Kidney capillary endothelial cell (primary cell): ENCODE results near the gene SRSF8.

ENCODE experiments used
- DNase-seq: peaks from one replicate; pipeline ENCODE4 v3.0.0-alpha.2; 2018; ENCODE audit warnings: low spot score

Gene SRSF8

DNA sequence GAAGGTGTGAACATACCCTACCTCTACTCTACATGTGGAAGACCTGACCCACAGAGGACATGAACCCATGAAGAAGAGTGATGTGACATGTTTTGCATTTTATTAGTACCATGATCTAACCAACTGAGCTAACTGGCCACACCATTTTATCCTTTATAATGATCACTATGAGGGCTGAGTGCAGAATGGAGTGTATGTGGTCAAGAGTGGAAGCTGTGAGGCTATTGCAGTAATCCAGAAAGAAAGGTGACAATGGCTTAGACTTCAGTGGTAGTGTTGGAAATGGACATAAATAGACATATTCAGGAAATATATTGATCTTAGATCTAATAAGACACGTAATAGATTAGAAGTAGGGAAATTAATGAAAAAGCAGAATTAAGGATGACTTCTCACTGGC is 3.8 kb downstream of the SRSF8 start:
- DNase-seq = no peak

GRCh38 chr11:95072948-95073347 is 6.2 kb downstream of the SRSF8 start:
- no peak for DNase-seq

- DNase-seq = no peak
Measured at GRCh38 chr11:95074792-95075563, 8.3 kb downstream of the SRSF8 start.

DNA sequence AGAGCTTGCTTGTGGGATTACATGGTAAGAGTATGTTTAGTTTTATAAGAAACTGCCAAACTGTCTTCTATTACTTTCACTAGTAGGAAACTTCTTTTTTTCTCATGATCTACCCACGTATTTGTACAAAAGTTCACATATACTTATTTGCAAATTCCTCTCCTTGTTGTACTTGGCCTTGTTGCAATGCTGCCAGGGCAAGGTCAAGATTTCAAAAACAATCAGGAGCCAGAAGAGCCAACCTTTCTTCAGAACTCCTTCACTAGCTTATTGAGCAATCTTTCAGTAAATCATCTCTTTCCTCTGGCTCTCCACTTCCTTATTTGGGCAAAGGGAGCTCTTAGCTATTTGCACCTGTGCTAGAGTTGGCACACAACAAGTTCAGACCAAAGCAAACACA is 9.7 kb downstream of the SRSF8 start:
- DNase-seq = no peak

GRCh38 chr11:95076981-95077380 is 10.3 kb downstream of the SRSF8 start:
- no peak for DNase-seq

- no peak for DNase-seq
Measured at GRCh38 chr11:95078526-95078925, 11.8 kb downstream of the SRSF8 start.

- no peak for DNase-seq
Measured at GRCh38 chr11:95081010-95081409, 14.3 kb downstream of the SRSF8 start.

- no peak for DNase-seq
Measured at GRCh38 chr11:95081412-95081811, 14.7 kb downstream of the SRSF8 start.

DNA sequence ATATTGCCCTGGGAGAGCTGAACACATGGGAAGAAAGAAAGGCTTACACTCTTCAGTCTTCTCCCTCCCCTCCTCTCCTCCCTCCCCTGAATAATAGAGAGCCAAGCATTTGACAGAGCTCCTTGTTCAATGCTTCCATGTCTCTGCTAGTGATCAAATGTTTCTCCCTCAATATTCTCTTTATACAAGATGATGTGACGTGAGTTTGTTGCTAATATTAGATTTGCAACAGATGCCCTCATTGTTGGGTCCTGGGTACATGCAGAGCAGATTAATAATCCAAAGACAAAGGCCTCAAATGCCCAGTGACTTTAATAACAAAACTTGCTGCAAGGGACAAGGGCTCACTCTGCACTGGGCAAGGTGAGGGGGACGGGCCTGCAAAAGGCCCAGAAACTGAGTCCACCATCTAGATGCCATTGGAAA is 15.9 kb downstream of the SRSF8 start:
- DNase-seq = no peak

DNA sequence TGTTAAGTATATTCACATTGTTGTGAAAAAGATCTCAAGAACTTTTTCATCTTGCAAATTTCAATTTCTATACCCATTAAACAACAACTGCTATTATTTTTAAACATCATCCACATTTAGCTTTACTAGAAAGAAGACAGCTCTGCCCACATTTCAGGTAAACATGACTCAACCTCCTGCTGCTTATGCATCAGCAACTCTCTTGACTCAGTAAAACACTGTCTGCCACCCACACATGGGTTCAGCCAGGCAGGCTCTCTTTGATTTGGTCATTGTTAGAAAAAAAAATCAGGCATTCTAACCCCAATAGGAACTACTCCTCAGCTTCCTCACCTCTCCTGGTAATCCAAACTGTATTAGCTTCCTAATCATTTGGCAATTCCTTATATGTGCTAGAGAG is 17.8 kb downstream of the SRSF8 start:
- DNase-seq = no peak

- DNase-seq = no peak
Measured at GRCh38 chr11:95085117-95085816, 18.5 kb downstream of the SRSF8 start.

DNA sequence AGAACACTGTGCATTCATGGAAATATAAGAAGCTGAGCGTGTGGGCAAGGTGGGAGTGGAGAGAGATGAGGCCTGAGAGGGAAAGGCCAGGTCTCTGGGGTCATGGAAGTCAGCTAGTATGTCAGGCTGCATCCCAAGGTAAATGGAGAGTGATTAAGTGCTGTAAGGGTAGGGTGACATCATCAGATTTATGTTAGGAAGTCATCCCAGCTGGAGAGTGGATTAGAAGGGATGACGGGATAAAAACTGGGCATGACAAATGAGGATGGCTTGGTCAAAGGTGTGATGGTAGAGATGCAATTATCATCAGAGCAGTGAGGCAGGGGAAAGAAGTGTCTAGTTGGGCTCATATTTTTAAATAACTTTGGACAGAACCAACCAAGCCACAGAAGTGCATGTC is 19.4 kb downstream of the SRSF8 start:
- DNase-seq = no peak

DNA sequence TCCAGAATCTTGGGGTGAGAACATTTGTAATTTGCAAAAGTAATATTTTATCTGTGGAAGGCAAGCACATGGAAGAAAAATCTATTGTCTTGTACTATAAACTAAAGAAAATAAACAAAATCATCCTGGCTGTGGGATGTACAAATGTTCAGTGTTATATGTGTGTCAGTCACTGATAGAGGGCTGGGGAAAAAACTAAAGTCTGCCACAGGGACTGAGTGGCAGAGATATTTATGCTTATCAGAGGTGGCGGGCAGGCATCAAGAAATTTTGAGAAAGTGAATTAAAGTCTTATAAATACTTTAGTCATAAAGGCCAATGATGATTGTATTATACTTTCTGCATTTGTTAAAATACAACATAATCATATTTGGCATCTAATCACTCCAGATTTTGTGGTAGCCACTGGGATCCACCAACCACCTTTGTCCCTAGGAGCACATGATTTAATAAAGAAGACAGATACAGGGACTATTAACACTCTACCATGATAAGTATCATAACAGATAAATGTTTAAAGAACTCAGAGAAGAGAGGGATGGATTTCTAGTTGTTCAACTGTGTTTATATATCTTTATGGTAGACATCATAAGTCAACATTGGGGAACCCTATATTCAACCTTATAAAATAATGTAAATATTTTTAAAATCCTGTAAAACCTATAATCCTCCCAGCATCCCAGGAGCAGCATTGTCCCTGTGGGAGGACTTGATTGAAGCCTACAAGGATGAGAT is 20.3 kb downstream of the SRSF8 start:
- DNase-seq = no peak

DNA sequence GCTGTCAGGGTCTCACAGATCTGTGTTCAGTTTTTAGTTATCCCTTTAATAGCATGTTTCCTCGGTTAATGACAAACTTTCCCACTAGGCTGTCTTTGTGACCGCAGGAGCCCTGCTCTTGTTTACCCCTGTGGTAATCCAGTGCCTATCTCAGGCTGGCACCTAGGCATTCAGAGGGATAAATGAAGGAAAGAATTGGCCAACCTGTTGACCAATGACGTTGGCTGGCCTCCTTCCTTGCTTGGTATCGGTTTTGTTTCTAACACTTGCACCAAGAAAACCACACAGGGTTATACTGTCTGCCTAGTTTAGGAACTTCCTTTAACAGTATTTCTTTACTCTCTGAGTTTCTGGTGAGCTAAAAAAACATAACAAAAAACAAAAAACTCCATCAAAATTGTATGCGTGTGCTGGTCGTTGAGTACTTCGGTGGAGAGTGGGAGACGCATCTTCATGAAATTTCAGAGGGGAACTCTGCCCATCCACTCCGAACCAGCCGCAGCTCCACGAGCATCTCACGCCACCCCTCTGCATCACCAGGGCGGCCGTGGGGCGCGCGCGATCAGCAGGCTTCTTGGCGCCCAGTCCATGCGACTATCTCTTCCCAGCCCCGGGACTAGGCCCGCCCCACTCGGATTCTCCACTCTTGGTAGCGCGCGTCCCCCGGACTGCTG is 22.4 kb downstream of the SRSF8 start:
- DNase-seq = no peak

GRCh38 chr11:95089620-95090542 is 23.2 kb downstream of the SRSF8 start, which contains the start of gene ENDOD1:
Gene ENDOD1 (plus strand): TSS chr11:95089846. CDS start chr11:95089928, 82 bp downstream.
- peak; percentile 67 for DNase-seq

GRCh38 chr11:95091663-95092180 is 25.0 kb downstream of the SRSF8 start:
- no peak for DNase-seq

DNA sequence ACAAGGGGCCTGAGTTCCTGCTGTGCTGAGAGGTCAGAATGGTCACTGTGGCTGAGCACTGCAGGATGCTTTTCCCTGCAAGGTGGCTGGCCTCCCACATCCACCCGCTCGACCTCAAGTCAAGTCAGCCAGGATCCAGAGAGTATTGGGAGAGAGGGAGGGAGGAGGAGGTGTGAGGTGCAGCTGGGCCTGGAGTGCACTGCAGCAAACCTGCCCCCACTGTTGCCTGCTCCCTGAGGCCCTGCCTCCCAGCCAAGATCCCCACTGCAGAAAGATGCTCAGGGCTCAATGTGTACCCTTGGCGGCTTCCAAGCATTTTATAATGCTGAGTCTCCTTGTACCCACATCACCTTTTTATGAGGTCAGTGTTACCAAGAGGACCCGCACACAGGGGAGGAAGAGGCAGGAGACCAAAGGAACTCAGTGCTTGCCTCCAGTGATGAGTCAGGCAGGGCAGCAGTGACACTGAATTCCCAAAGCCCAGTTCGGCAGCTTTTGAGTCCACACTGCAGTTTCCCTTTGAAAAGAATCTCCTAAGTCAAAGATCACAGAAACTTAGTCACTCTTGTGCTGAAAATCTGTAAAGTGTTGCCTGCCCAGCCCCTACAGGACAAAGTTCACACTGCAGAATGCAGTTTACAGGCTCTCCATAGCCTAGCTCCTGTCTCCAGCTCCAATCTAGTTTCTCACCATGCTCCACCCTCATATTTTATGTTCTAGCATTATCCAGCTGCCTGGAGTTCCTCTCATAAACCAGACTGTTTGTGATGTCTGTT is 26.0 kb downstream of the SRSF8 start:
- DNase-seq = peak; percentile 58

DNA sequence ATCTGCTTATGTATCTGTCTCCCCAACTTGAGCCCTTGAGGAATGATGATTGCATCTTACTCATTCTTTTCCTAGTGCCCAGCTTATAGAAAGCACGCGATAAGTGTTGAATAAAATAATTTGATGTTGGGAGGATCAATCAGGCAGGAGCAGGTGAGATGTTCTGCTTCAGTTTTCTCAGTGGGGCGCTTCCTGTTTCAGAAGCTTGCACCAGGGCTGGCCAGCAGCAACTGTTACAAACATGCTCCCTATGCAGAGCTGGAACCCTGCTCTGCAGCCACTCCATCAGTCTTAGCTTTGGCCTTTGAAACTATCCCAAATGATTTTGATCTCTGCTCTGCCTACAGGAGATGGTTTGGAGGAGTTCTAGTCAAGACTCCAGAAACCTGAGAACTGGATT is 26.8 kb downstream of the SRSF8 start:
- no peak for DNase-seq

DNA sequence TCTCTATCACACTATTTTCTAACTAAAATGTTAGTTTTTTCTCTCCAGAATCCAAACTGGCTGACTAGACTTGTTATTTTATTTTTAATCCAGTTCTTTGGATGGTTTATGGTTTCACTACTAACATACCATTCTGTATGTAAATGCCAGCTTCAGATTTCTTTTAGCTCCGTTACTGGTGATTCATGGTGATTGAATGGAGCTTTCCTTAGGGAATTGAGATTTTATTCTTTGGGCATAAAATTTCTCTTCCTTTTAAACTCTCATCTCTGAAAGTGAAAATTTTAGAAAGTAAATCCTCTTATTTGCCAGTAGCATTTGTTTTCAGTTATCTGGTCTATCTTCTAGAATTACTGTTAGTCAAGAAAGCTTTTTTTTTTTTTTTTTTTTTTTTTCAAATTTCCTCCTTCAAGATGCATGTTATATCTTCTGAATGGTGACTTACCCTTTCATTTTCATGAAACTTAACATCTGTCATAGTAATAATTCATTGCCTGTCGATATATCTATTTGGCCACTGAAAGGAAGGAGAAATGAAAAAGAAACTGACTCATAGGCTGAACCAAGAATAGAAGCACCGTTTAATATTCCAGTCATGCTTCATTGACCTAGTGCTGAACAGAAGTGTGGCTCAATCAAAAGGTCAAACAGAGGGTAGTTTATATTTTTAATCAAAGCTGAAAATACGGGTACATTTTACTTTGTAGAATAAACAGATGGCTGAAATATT is 29.3 kb downstream of the SRSF8 start:
- DNase-seq = no peak
